HepG2 (cell line): ENCODE data around the gene VPS52. TPM values are rescaled to one million over a fixed set of nuclear protein-coding genes. Genes with fewer than 3 reads are reported as not detected.

Experiments used
- IRF2 ChIP-seq: IDR thresholded peaks from 2 replicates; pipeline ENCODE4 v1.6.1; 2018; ENCODE audit warnings: missing genetic modification reagents, missing compliant biosample characterization
- NFKBIZ ChIP-seq: IDR thresholded peaks from 2 replicates; pipeline ENCODE4 v1.6.1; 2018; ENCODE audit warnings: missing genetic modification reagents, missing compliant biosample characterization
- SNAPC4 ChIP-seq: sonication (generic); formaldehyde crosslinking; IDR thresholded peaks from 2 replicates; pipeline ENCODE4 v1.4.0; 2020; ENCODE audit warnings: mild to moderate bottlenecking, missing genetic modification reagents
- TBX2 ChIP-seq: sonication (generic); formaldehyde crosslinking; IDR thresholded peaks from 2 replicates; pipeline ENCODE4 v1.5.0; 2020; ENCODE audit warnings: missing genetic modification reagents, mild to moderate bottlenecking, borderline replicate concordance
- ZNF142 ChIP-seq: sonication (generic); formaldehyde crosslinking; IDR thresholded peaks from 2 replicates; pipeline ENCODE4 v1.4.0; 2020; ENCODE audit warnings: missing genetic modification reagents
- ZNF205 ChIP-seq: IDR thresholded peaks from 2 replicates; pipeline ENCODE4 v1.6.1; 2018; ENCODE audit warnings: missing biosample characterization, missing genetic modification reagents
- polyA plus RNA-seq, 8 experiments: library from polyadenylated mRNA; depleted of rRNA in 3 of 8; stranded (reverse) in 7 of 8; unstranded in 1 of 8; fragments of >200 nt; fragmentation: Illumina TruSeq in 4 of 8; extraction: Trizol in 4 of 8; gene quantifications; 2 replicates each; pipeline versions ENCODE4 v1.2.1 to v1.2.3, GENCODE V29; 2011 to 2016; ENCODE audit warnings: low read depth in 4 of 8, missing spikeins in 1 of 8, mixed read lengths in 1 of 8; ENCODE audit not compliant: insufficient read depth in 1 of 8
- total RNA-seq, 5 experiments: library from RNA; depleted of rRNA; stranded (reverse); fragments of >200 nt; fragmentation: Illumina TruSeq; extraction: Trizol; gene quantifications; 2 replicates each; pipeline ENCODE4 v1.2.3, GENCODE V29; 2016; ENCODE audit warnings: low read depth in 1 of 5
- TF ChIP-seq, protein P1 (sequence below), 2 experiments: sonication (generic) in 1 of 2; formaldehyde crosslinking in 1 of 2; IDR thresholded peaks; 2 replicates each; pipeline versions ENCODE4 v1.4.0 to v1.6.1; 2016 to 2020; ENCODE audit warnings: borderline replicate concordance in 1 of 2, low read depth in 1 of 2, mild to moderate bottlenecking in 1 of 2, missing genetic modification reagents in 1 of 2

Gene VPS52
- total and polyA plus RNA-seq, 2 of the 13 experiments (the other 11 are each of a cell fraction or from before 2014, with no cell fraction given): 48.9 to 85.5 TPM

DNA sequence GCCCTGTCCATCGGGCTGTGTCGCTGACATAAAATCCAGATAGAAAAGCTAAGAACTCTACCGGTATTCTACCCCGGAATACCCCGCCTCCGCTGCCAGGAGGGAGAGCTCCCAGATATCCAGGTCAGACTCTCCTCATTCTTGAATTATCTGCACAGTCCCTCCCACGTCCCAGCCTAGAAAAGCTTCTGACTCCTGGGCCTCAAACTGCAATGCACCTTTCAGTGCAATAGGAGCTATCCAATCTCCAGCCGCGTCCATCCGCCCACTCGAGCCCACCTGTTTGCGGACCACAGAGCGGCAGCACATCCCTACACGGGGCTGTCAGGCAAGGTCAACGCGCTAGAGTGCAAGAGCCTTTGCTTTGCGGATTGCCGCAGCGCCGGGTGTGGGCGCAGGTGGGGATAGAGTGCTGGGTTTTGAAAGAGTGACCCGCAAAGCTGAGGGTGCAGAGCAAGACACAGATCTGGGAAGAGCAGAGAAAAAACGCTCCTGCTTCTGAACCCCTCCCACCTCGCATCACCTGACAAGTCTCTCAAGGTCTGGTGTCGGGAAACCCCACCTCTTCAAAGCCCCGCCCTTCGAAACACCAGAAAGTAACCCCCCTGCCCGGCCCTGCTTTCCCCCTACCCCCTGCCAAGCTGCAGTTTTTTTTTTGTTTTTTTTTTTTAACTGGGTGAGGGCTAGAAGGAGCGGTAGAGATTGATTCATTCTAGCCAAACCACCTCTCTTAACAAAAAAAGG, 40.9 kb upstream of the VPS52 start (continued):
- TF ChIP-seq, protein P1, sequence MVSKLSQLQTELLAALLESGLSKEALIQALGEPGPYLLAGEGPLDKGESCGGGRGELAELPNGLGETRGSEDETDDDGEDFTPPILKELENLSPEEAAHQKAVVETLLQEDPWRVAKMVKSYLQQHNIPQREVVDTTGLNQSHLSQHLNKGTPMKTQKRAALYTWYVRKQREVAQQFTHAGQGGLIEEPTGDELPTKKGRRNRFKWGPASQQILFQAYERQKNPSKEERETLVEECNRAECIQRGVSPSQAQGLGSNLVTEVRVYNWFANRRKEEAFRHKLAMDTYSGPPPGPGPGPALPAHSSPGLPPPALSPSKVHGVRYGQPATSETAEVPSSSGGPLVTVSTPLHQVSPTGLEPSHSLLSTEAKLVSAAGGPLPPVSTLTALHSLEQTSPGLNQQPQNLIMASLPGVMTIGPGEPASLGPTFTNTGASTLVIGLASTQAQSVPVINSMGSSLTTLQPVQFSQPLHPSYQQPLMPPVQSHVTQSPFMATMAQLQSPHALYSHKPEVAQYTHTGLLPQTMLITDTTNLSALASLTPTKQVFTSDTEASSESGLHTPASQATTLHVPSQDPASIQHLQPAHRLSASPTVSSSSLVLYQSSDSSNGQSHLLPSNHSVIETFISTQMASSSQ (IDR thresholded peaks at IDR 0.05; ENCODE audit: low read depth): no peak
- TF ChIP-seq, protein P1 (CRISPR knock-in tag; IDR thresholded peaks at IDR 0.05; ENCODE audit: borderline replicate concordance): peak; percentile 44; the same call in 1 of the 2 replicates
- TF ChIP-seq ZNF142 (0 out of 2 replicates have a peak, but pooled peaks have one; percentile 53), TBX2 (CRISPR knock-in tag) (peak; percentile 72; the same call in 1 of the 2 replicates), IRF2 (CRISPR knock-in tag) (peak; percentile 79; the same call in 1 of the 2 replicates), NFKBIZ (CRISPR knock-in tag) (0 out of 2 replicates have a peak, but pooled peaks have one; percentile 37), ZNF205 (CRISPR knock-in tag) (peak; percentile 80; the same call in 1 of the 2 replicates), SNAPC4 (CRISPR knock-in tag) (no peak)
